ENCODE results near the gene SCN4A. TPM values are rescaled to one million over a fixed set of nuclear protein-coding genes. Genes with fewer than 3 reads are reported as not detected.

The SCN4A gene
- total and polyA plus RNA-seq, 8 donors = 0.04 to 1.7 (median 0.29) TPM

DNA sequence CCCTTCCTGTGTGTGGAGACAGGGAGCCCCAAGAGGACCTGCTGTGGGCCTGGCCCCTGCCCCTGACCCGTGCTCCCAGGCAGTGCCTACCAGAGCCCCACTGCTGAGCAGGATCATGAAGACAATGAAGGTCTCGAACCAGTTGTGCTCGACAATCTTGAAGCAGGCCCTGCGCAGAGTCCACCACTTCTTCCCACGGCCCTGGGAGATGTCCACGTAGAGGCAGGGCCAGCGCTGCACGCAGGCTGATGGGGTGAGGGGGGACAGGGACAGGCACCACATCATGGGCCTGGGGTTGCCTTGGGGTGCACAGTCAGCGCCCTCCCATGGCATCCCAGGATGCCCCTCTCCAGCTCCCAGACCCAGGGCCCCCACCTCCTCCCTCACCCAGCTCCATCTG lies 24.2 kb downstream of the SCN4A start:
- H3K4me3 ChIP-seq = no peak overlapping the region
- WGBS, 2 donors = 76 to 80% methylated on average over 8 to 9 of the region's 9 CpGs
- TF ChIP-seq CTCF (IDR thresholded peaks at IDR 0.05) = no peak
- H3K27me3 ChIP-seq = no peaks in the 10 kb centered on the region
- no peak overlapping the region for H3K27ac ChIP-seq
- H3K36me3 ChIP-seq = no peaks in the 10 kb centered on the region
- intact Hi-C loops (cut with DNase I) = no loop called here
- no peaks in the 10 kb centered on the region for H3K9me3 ChIP-seq
- no peak for FAIRE-seq
- peak in 1 of 6 donors; percentile 47 for DNase-seq
- H3K4me1 ChIP-seq = no peaks in the 10 kb centered on the region
- no peak for ATAC-seq

DNA sequence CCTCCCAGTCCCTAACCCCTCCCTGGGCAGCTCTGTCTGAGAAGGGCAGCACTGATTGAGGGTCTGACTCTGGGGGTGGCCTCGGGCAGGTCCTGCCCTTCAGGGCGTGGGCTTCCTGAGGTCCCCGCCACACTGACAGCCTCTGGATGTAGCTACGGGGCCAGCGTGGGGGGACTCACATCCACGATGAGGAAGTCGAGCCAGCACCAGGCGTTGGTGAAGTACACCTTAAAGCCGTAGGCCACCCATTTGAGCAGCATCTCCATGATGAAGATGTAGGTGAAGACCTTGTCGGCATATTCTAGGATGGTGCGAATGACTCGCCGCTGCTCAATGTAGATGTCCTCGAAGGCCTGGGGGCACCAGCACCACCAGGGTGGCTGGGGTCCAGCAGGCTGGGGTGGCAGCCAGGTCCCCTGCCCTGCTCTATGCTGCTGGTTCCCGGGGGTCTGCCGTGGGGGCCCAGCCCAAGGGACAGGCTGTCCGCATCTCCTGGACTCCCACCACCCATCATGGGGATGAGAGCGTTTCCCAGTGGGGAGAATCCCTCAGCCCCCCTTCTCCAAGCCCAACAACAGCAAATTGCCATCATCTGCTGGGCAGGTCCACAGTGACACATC lies 24.9 kb downstream of the SCN4A start:
- intact Hi-C loops (cut with DNase I) = no loop called here
- no peak for TF ChIP-seq CTCF (IDR thresholded peaks at IDR 0.05)
- FAIRE-seq (no peak), ATAC-seq (no peak), DNase-seq (peak in 1 of 6 donors; percentile 69)
- 77 to 80% methylated on average over 18 of the region's 18 CpGs for WGBS, 2 donors
- Histone ChIP-seq H3K9me3 (no peaks in the 10 kb centered on the region), H3K36me3 (no peaks in the 10 kb centered on the region), H3K4me3 (no peak overlapping the region), H3K27ac (no peak overlapping the region), H3K4me1 (no peaks in the 10 kb centered on the region), H3K27me3 (no peaks in the 10 kb centered on the region)

GRCh38 chr17:63946440-63947363 lies 26.0 kb downstream of the SCN4A start:
- WGBS, 2 donors = 25 to 41% methylated on average over 13 to 20 of the region's 20 CpGs
- peak; percentile 46 to 90 (median 80) for ATAC-seq
- Histone ChIP-seq H3K27me3 (no peaks in the 10 kb centered on the region), H3K27ac (no peak overlapping the region), H3K9me3 (no peaks in the 10 kb centered on the region), H3K4me3 (no peak overlapping the region), H3K36me3 (no peaks in the 10 kb centered on the region), H3K4me1 (no peaks in the 10 kb centered on the region)
- intact Hi-C loops (cut with DNase I) = no loop called here
- peak; percentile 39 to 76 (median 72) for TF ChIP-seq CTCF (IDR thresholded peaks at IDR 0.05)
- no peak for FAIRE-seq
- DNase-seq = peak in 5 of 6 donors; percentile 23 to 68 (median 38)

- intact Hi-C loops (cut with DNase I) = no loop called here
Measured at GRCh38 chr17:63945784-63946439, 26.8 kb downstream of the SCN4A start.

More at GRCh38 chr17:63945784-63946439, 26.8 kb downstream of the SCN4A start:
- H3K4me1 ChIP-seq = no peaks in the 10 kb centered on the region
- 46 to 61% methylated on average over 6 of the region's 6 CpGs for WGBS, 2 donors
- no peaks in the 10 kb centered on the region for H3K27me3 ChIP-seq
- TF ChIP-seq CTCF (IDR thresholded peaks at IDR 0.05) = no peak
- H3K36me3 ChIP-seq = no peaks in the 10 kb centered on the region
- H3K9me3 ChIP-seq = no peaks in the 10 kb centered on the region
- DNase-seq = peak in 1 of 6 donors; percentile 42
- no peak overlapping the region for H3K4me3 ChIP-seq
- no peak overlapping the region for H3K27ac ChIP-seq
- no peak for ATAC-seq
- no peak for FAIRE-seq

All from pancreas (tissue), 10 donors.